HG02981 (cell line): Measurements from ENCODE around the gene CZIB.
"Not testable (repeated sequence)": the region's sequence is repeated elsewhere in the genome, so short reads cannot be mapped to it uniquely, and the experiment has no call there.

Experiments used
- ATAC-seq: cut with Tn5 transposase; IDR thresholded peaks from one replicate; pipeline ENCODE4 v1.9.1; 2021; ENCODE audit warnings: mild to moderate bottlenecking, moderate library complexity; ENCODE audit not compliant: unreplicated experiment

CZIB gene

GRCh38 chr1:53189061-53189460 is 31.4 kb downstream of the CZIB start:
- no peak for ATAC-seq

DNA sequence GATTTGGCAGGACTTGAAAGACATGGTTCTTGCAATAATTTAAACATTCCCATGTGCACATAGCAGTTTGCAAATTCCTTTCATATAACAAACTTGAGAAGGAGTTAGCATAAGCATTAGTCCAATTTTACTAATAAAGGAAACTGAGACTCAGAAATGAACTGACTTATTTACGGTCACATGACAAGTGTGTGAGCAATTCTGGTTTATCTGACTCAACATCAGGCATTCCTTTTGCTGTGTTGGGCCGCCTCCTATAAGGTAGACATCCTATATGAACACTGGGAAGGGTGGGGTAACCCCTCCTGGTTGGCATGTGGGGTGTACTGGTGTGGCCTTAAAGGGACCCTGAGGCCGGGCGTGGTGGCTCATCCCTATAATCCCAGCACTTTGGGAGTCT is 32.3 kb downstream of the CZIB start:
- ATAC-seq: no peak

DNA sequence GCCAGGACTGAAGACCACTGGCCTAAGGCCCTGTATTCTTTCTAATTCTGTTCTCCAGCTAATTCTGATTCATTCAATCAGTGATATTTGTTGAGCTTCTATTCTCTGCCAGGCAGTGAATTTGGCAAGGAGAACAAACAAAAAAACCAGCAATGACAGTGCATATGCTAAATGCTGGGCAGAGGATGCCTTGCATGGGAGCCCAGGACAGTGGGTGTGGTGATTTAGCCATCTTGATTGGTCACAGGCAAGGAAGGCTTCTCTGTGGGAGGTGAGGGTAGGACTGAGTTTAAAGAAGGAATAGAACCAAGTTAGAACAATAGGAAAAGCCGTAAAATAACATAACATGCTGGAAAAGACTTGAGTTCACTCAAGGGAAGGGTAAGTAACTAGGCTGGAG is 33.0 kb downstream of the CZIB start:
- no peak for ATAC-seq

DNA sequence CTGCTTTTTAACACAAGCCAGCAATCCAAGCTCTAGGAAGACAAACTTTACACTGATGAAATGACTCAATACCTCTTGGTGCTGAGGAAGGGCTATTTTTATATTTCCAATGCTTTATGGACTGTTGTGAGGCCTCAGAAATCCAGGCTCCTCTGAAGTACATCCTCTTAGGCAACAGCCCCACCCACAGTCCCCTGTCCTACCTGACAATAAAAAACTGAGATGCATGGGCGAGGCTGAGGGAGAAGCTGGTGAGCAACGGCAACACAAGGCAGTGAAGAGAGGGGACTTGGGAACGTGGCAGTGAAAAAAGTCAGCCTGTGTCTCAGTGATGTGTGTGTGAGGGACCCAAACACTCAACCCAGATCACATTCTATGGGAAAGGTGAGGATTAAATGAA is 33.9 kb downstream of the CZIB start:
- ATAC-seq: no peak

DNA sequence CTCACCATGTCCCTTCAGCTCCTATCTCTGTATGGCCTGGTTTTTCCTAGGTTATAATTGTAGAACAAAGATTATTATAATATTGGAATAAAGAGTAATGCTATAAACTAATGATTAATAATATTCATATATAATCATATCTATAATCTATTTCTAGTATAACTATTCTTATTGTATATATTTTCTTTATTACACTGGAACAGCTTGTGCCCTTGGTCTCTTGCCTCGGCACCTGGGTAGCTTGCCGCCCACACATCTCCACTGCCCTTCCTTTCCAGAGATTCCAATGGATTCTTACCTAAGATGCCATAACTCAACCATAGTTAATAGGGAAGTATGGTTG is 34.5 kb downstream of the CZIB start:
- ATAC-seq: not testable (repeated sequence)

DNA sequence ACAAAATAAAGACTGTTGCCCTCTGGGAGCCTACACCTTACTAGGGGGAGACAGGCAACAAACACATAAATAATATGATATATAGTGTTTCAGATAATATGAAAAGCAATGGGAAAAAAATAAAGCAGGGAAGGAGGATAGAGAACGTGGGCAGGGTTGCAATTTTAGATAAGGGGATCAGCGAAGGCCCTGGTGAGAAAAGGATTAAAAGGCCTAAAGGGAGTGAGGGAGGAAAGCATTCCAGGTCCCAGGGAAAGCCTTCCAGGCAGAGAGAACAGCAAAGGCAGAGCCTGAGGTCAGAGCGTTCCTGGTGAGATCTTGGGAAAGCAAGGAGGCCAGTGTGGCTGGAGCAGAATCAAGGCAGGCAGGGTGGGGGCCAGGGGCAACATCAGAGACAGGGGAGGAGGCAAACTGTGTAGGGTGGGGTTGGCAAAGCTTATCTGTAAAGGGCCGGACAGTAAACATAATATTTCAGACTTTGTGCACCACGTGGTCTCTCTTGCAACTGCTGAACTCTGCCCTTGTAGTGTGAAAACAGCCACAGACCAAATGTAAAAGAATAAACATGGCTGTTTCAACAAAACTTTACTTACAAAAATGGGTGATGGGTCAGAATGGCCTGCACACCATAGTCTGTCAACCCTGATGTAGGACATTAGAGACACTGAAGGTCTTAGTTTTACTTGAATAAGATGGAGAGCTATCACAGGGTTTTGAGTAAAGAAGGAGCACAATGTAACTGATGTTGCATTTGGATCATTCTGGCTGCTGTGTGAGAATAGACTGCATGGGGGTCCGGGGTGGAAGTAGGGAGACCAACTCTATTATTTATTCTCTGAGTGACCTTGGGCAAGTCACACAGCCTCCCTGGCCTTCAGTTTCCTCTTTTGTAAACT is 37.1 kb downstream of the CZIB start:
- ATAC-seq: no peak

GRCh38 chr1:53182716-53183094 is 37.7 kb downstream of the CZIB start:
- ATAC-seq: no peak

DNA sequence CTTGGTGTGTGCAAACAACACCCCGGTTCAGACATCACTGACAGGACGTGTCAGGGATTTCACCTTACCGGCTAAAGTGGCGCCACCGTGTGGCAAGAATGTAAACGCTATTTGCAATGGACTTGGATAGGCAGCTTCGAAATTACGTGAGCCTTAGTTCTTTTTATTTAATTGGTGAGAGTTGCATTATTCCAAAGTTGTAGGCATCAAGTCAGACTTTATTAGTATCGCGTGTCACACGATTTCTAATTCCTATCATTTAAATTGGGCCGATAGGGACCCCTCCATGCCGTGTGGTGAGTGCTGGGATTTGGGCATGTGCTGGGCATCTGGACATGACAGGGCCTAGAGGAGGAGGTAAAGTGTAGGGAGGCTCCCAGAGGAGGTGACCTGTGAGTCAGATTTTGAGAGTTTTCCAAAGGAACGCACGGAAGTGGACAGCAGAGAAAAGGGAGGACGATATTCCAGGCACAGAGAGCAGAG is 38.3 kb downstream of the CZIB start:
- no peak for ATAC-seq

DNA sequence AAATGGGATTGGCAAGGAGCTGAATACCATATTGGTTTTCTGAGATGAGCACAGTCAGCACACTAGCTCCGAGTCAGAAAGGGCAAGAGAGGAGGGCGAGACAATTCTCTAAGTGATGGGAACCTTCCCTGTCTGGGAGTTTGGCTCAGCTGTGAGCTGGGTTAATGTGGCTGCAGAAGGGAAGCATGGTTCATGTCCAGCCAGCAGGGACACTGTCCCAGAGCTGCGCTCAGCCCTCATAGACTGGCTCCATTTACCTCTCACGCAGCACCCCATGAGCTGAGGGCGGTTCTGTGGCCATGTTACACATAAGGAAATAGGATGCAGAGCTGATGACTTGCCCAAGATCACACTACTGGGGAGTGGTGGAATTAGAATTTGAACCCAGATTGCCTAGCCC is 39.5 kb downstream of the CZIB start:
- no peak for ATAC-seq

DNA sequence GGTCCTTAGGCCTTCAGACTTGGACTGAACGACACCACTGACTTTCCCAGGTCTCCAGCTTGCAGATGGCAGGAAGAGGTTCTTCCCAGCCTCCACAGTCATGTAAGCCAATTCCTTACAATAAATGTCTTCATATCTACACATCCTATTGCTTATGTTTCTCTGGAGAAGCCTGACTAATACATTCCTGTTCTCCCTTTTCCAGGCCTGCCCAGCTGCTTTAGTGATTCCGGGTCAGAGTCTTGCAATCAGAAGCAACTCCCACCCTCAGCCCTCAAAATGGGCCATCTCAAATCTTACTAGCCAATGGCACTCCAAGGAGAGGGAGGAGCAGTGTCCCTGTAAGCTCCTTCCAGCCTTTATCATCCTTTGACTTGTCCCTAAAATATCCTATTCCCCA is 40.2 kb downstream of the CZIB start:
- ATAC-seq: no peak

DNA sequence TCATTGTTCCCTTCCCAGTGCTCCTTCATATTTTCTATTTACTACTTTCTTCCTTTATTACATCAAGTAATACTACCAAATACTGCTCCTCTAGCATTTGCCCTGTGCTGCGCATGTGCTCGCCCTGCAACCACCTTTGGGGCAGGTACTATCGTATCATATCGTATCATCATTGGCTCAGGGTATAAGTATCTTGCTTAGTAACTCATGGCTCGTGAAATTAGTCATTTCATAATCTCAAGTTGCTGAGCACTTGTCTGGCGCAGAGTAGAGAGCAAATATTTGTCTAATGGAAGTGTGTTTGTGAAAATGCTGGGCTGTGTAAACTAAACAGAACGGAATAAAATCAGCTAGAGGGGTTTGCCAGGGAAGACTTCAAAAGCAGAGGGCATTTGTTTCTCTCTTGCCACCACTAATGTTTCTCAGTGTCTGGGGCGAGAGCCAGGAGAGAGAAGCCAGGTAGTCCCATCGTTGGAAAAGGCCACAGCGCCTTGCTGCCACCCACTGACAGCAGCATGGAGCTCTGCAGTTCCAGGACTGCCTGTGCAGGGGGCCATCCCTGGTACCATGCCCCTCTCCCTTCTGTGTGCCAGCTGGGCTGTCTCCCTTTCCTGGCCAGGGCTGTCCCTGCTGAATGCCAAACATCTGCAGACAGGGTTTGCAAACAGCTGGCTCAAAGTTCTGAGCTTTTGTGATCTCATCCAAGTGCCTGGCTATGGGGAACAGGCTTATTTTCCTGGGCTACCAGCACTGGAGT is 43.8 kb downstream of the CZIB start:
- no peak for ATAC-seq

DNA sequence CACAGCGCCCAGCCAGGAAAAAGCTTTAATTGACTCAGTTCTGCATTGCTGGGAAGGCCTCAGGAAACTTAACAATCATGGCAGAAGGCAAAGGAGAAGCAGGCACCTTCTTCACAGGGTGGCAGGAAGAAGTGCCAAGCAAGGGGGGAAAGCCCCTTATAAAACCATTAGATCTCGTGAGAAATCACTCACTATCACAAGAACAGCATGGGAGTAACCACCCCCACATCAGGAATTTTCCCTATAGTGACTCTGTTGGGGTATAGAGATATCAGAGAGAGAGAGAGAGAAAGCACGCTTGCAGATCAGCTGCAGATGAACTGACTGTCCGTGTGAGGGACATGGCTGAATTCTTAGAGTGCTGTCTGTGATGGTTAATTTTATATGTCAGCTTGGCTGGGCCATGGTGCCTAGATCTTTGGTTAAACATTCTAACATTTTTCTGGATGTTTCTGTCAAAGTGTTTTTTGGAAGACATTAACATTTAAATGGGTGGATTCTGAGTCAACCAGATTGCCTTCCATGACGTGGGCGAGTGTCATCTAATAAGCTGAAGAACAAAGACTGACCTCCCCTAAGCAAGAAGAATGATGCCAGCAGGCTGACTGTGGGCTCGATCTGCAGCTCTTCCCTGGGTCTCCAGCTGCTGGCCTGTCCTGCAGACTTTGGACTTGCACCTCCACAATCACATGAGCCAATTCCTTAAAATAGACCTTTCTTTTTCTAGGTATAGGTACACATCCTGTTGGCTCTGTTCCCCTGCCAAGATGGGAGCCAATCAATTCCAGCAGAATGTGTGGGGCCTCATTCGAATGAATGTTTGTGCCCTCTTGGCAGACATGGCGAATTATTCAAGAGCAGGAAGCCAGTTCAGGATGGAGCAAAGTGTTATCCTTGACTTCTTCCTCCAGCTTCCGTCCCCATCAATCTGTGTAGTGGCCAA is 45.2 kb downstream of the CZIB start:
- no peak for ATAC-seq

GRCh38 chr1:53172426-53173128 is 47.9 kb downstream of the CZIB start:
- no peak for ATAC-seq

DNA sequence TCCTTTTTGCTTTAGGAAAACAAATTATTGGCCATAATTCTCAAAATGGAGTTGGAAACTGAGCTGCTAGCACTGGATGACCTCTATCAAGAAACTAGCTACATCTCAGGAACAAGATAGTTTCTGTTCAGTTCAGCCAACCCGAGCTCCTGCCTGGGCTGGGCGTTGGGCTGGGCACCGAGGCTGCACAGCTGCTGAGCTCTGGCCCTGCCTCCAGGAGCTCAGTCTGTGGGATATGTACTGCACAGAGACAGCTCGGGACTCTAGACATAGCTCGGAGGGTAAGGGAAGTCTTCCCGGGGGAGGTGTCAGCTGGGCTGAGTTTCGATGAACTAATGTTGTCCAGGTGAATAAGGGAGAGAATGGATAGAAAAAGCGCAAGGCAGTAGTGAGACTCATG is 53.5 kb downstream of the CZIB start:
- no peak for ATAC-seq

DNA sequence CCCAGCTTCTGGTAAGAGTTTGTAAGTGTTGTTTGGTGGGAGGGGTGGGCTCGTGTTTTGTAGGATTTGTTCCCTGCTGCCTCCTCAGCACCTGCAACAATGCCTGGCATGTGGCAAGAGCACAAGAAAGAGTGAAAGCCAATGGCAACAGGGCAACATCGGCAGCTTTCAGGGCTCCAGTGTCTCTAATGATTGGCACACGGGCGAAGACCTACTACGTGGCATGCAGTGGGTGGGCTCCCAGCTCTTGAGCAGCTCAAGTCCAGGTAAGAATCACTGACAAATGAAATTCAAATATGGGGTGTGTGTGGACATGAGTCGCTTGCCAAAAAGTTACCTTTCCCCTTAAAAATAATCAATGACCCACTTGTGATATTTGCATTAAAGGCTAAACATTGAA is 54.1 kb downstream of the CZIB start:
- ATAC-seq: no peak

DNA sequence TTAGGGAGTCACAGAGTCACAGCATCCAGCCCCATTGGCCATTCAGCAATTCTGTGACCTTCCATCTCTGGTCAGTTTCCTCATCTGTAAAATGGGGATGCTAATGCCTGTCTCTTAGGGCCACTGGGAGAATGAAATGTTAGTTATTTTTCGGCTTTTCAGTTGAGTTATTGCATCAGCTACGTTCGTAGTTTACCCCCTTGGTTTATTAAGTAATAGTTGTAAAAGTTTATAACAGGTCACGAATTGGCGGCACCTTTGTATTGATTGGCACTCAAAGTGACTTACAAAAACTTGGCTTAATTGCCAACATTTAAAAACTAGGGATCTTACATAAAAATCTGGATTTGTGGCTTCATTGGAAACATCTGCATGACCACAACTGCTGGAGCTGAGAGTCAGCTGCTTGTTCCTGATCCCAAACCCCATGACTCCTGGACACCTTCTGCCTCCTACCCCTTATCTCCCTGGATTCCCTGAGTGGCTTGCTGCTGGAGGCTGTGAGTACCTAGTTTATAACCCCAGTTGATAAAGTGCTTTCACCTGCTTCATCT is 54.9 kb downstream of the CZIB start:
- no peak for ATAC-seq
